Breast epithelium (tissue), 4 donors: Measurements from ENCODE around the gene SIRPG. TPM values are rescaled to one million over a fixed set of nuclear protein-coding genes. Genes with fewer than 3 reads are reported as not detected.

Experiments used
- DNase-seq, 2 donors: peaks; one replicate each; pipeline ENCODE4 v3.0.0-alpha.2; 2019; ENCODE audit warnings: low spot score in 2 of 2
- H3K27ac ChIP-seq, 2 donors: fragments of 200-600 bp; sonication (generic) in 1 of 2; one replicate each; pipeline ENCODE4 v1.5.1; 2016 to 2019; ENCODE audit warnings: mild to moderate bottlenecking in 1 of 2
- H3K27me3 ChIP-seq, 2 donors: fragments of 200-600 bp; sonication (generic) in 1 of 2; one replicate each; pipeline versions ENCODE4 v1.5.1 to v1.6.0; 2017 to 2019; ENCODE audit warnings: control low read depth in 1 of 2, mild to moderate bottlenecking in 1 of 2
- H3K36me3 ChIP-seq: fragments of 200-600 bp; one replicate; pipeline ENCODE4 v1.5.1; 2019
- H3K4me1 ChIP-seq, 2 donors: fragments of 200-600 bp; sonication (generic); one replicate each; pipeline ENCODE4 v1.5.1; 2016 to 2019; ENCODE audit warnings: control low read depth in 1 of 2
- H3K4me3 ChIP-seq, 3 donors: fragments of 200-600 bp; sonication (generic); 1 replicate in 2 of 3; 2 replicates in 1 of 3; pipeline ENCODE4 v1.5.1; 2016 to 2019; ENCODE audit warnings: mild to moderate bottlenecking in 3 of 3, moderate library complexity in 2 of 3
- H3K9me3 ChIP-seq, 2 donors: fragments of 200-600 bp; sonication (generic) in 1 of 2; one replicate each; pipeline ENCODE4 v1.5.1; 2016 to 2019; ENCODE audit warnings: control low read depth in 1 of 2
- CTCF ChIP-seq, 3 donors: fragments of 450-650 bp; IDR thresholded peaks; one replicate each; pipeline ENCODE4 v1.5.1; 2016 to 2017; ENCODE audit warnings: antibody characterized with exemption in 3 of 3, mild to moderate bottlenecking in 3 of 3, moderate library complexity in 3 of 3
- POLR2A ChIP-seq: fragments of 450-650 bp; IDR thresholded peaks from one replicate; pipeline ENCODE4 v1.6.1; 2016; ENCODE audit warnings: antibody characterized with exemption, mild to moderate bottlenecking, moderate library complexity
- POLR2AphosphoS5 ChIP-seq, 3 donors: sonication (generic); formaldehyde crosslinking; IDR thresholded peaks; one replicate each; pipeline ENCODE4 v1.6.1; 2017; ENCODE audit warnings: antibody characterized with exemption in 3 of 3
- intact Hi-C: fragments of 100-400 bp; cut with DNase I; formaldehyde crosslinking; loops from one replicate; pipeline ENCODE4 v1.15.1; 2023; ENCODE audit warnings: low total_unique reads
- total RNA-seq, 3 donors: library from RNA; depleted of rRNA; stranded (reverse); fragments of >200 nt; gene quantifications; one replicate each; pipeline ENCODE4 v1.1.0, GENCODE V29; 2016

SIRPG gene
- total RNA-seq, 3 donors from 2014 or later = not detected

DNA sequence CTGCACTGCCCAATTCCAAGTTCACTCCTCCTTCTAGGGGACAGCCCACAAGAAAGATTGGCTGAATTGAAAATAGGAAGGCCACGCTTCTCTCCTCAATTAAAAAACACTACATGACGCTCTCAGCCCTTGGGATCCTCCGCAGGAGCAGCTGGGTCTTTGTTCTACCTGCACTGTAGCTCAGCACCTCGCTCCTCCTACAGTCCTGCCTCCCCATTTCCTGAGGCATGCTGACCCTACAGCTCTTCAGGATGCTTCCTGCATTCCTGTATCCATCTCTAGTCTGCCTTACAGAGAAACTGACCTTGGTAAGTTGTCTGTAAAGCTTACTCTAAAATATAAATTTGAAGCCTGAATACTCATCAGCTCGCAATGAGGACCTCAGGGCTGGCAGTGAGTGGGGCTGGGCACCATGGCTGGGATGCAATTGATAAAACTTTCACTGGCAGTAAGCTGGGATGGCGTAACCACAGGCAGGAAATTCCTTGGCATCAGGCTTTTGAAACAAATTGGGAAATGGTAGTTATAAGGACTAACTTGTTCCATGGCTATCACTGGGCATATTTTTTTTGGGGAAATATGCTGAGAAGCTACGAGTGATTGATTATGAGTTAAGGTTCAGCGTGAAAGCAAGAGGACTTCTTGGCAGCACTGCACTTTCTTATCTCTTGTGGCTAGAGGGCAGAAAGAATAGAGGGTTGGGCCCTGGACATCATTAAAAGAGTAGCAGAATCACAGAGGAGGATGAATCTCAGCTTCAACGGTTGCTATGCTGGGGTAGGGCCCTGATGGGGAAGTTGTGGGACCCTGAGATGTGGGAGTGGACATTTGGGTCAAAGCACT, 26.0 kb downstream of the SIRPG start:
- no peaks in the 10 kb centered on the region for H3K4me1 ChIP-seq
- no peaks in the 10 kb centered on the region for H3K36me3 ChIP-seq
- no peak overlapping the region for H3K27ac ChIP-seq
- no peak overlapping the region for H3K4me3 ChIP-seq
- intact Hi-C loops = no loop called here
- no peak for DNase-seq
- H3K9me3 ChIP-seq = no peaks in the 10 kb centered on the region
- no peaks in the 10 kb centered on the region for H3K27me3 ChIP-seq
- no peak for TF ChIP-seq CTCF (IDR thresholded peaks at IDR 0.05)
- TF ChIP-seq POLR2A = no peak
- TF ChIP-seq POLR2AphosphoS5 (IDR thresholded peaks at IDR 0.05) = no peak

DNA sequence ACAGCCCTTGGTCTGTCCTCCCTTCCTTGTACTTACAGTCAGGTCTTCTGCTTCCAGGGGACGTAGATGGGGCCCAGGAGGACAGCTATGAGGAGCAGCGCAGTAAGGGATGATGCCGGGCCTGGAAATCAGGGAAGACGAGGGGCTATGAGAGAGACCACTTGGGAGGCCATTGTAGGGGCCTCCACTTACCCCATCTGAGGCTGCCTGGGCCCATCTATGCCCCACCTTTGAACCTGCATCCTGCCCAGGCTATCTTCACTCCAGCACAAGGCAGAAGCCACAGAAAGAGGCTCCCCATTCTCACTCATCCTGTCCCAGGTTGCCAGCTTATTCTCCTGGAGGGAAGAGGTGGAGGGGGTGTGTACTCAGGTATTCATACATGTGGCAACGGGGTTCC, 27.4 kb downstream of the SIRPG start:
- Histone ChIP-seq H3K27me3 (no peaks in the 10 kb centered on the region), H3K9me3 (no peaks in the 10 kb centered on the region), H3K27ac (no peak overlapping the region), H3K4me1 (no peaks in the 10 kb centered on the region), H3K4me3 (no peak overlapping the region), H3K36me3 (no peaks in the 10 kb centered on the region)
- no peak for DNase-seq
- no peak for TF ChIP-seq CTCF (IDR thresholded peaks at IDR 0.05)
- no peak for TF ChIP-seq POLR2AphosphoS5 (IDR thresholded peaks at IDR 0.05)
- no peak for TF ChIP-seq POLR2A
- intact Hi-C loops = no loop called here

- no peak for DNase-seq
- no peak for TF ChIP-seq POLR2AphosphoS5 (IDR thresholded peaks at IDR 0.05)
- TF ChIP-seq CTCF (IDR thresholded peaks at IDR 0.05) = no peak
- TF ChIP-seq POLR2A = no peak
- intact Hi-C loops = loop anchor here (10.0 kb wide), 1 partner anchor 375 kb away; no protein-coding TSS in a partner anchor
Measured at GRCh38 chr20:1629321-1629720, 28.3 kb downstream of the SIRPG start.

GRCh38 chr20:1628621-1629020, 29.0 kb downstream of the SIRPG start:
- TF ChIP-seq CTCF (IDR thresholded peaks at IDR 0.05) = no peak
- TF ChIP-seq POLR2AphosphoS5 (IDR thresholded peaks at IDR 0.05) = no peak
- no peak for TF ChIP-seq POLR2A
- intact Hi-C loops = loop anchor here (10.0 kb wide), 1 partner anchor 374 kb away; no protein-coding TSS in a partner anchor
- Histone ChIP-seq H3K4me3 (no peak overlapping the region), H3K27me3 (no peaks in the 10 kb centered on the region), H3K27ac (no peak overlapping the region), H3K36me3 (no peaks in the 10 kb centered on the region), H3K4me1 (no peaks in the 10 kb centered on the region), H3K9me3 (no peaks in the 10 kb centered on the region)
- no peak for DNase-seq

More at GRCh38 chr20:1629321-1629720, 28.3 kb downstream of the SIRPG start:
- Histone ChIP-seq H3K27me3 (no peaks in the 10 kb centered on the region), H3K36me3 (no peaks in the 10 kb centered on the region), H3K4me3 (no peak overlapping the region), H3K9me3 (no peaks in the 10 kb centered on the region), H3K27ac (no peak overlapping the region), H3K4me1 (no peaks in the 10 kb centered on the region)

- no peaks in the 10 kb centered on the region for H3K9me3 ChIP-seq
- no peaks in the 10 kb centered on the region for H3K36me3 ChIP-seq
- intact Hi-C loops = loop anchor here (10.0 kb wide), 1 partner anchor 372 kb away; no protein-coding TSS in a partner anchor
- H3K4me3 ChIP-seq = no peak overlapping the region
- no peak for TF ChIP-seq POLR2A
- TF ChIP-seq CTCF (IDR thresholded peaks at IDR 0.05) = no peak
- TF ChIP-seq POLR2AphosphoS5 (IDR thresholded peaks at IDR 0.05) = no peak
- no peak overlapping the region for H3K27ac ChIP-seq
- H3K27me3 ChIP-seq = no peaks in the 10 kb centered on the region
- no peaks in the 10 kb centered on the region for H3K4me1 ChIP-seq
- DNase-seq = no peak
Measured at GRCh38 chr20:1627200-1627550, 30.4 kb downstream of the SIRPG start.
